Esophagus squamous epithelium (tissue), 4 donors: ENCODE data around the gene CAMK1D.

Experiments used
- POLR2A ChIP-seq, 4 donors: fragments of 450-650 bp; IDR thresholded peaks; one replicate each; pipeline ENCODE4 v1.6.1; 2017; ENCODE audit warnings: antibody characterized with exemption in 4 of 4, mild to moderate bottlenecking in 4 of 4, moderate library complexity in 3 of 4
- TF ChIP-seq, protein P1 (sequence below), 6 experiments: fragments of 450-650 bp in 4 of 6; fragments of 200-600 bp in 2 of 6; sonication (generic) in 2 of 6; IDR thresholded peaks; one replicate each; pipeline ENCODE4 v1.5.1; 2016 to 2019; ENCODE audit warnings: antibody characterized with exemption in 6 of 6, mild to moderate bottlenecking in 4 of 6, moderate library complexity in 4 of 6

DNA sequence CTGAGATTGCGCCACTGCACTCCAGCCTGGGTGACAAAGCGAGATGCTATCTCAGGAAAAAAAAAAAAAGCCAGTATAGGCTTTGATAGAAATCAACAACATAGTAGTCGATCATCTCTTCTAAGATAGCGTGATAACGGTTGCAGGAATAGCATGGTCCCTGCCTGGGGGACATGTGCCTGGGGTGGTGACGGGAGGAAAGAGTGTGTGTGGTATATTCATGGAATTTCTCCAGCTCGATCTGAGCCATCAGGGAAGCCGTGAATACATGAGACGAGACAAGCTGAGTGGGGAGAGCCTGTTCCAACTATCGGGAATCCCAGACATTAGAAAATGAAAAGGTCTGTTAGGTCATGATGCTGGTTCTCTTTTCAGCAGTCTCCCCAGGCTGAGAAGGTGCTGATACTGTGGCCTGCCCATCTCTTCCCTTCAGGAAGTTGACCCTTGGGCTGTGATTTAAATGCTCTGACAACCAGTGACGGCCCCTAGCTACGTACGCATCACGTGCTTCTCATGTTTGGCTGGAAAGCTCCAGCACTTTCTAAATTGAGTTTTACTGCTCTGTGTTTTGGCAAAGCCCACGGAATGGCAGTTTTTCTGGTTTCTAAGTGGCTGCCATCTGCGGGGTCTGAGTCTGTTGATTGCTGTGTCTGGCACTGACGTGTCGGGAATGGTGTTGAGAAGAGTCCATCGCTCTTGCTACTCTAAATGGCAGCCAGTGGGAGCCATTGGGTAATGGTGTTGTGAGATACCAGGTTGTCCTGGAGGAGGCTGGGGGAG is 422.8 kb downstream of the CAMK1D start:
- TF ChIP-seq, protein P1, sequence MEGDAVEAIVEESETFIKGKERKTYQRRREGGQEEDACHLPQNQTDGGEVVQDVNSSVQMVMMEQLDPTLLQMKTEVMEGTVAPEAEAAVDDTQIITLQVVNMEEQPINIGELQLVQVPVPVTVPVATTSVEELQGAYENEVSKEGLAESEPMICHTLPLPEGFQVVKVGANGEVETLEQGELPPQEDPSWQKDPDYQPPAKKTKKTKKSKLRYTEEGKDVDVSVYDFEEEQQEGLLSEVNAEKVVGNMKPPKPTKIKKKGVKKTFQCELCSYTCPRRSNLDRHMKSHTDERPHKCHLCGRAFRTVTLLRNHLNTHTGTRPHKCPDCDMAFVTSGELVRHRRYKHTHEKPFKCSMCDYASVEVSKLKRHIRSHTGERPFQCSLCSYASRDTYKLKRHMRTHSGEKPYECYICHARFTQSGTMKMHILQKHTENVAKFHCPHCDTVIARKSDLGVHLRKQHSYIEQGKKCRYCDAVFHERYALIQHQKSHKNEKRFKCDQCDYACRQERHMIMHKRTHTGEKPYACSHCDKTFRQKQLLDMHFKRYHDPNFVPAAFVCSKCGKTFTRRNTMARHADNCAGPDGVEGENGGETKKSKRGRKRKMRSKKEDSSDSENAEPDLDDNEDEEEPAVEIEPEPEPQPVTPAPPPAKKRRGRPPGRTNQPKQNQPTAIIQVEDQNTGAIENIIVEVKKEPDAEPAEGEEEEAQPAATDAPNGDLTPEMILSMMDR (IDR thresholded peaks at IDR 0.05) = no peak
- no peak for TF ChIP-seq POLR2A (IDR thresholded peaks at IDR 0.05)
